GM12872 (cell line): ENCODE data around the gene SLC37A1.

Experiments used
- CTCF ChIP-seq: IDR thresholded peaks from 3 replicates; pipeline ENCODE4 v1.5.1; 2011; ENCODE audit warnings: low read depth, mild to moderate bottlenecking, low read length, moderate library complexity; ENCODE audit not compliant: insufficient read depth

The SLC37A1 gene

GRCh38 chr21:42521384-42521783, 7.7 kb downstream of the SLC37A1 start:
- no peak for TF ChIP-seq CTCF

- TF ChIP-seq CTCF: no peak
Observed at GRCh38 chr21:42521805-42522204, 8.2 kb downstream of the SLC37A1 start.

GRCh38 chr21:42522271-42522670, 8.6 kb downstream of the SLC37A1 start:
- TF ChIP-seq CTCF: no peak

- no peak for TF ChIP-seq CTCF
Observed at GRCh38 chr21:42522771-42523170, 9.1 kb downstream of the SLC37A1 start.

GRCh38 chr21:42523211-42523610, 9.6 kb downstream of the SLC37A1 start:
- no peak for TF ChIP-seq CTCF

GRCh38 chr21:42523941-42524340, 10.3 kb downstream of the SLC37A1 start:
- no peak for TF ChIP-seq CTCF

GRCh38 chr21:42524341-42525028, 10.8 kb downstream of the SLC37A1 start:
- TF ChIP-seq CTCF: no peak
